Hepatocyte (in vitro differentiated cells): ENCODE measurements around the gene SLC17A8.

Experiments
- EZH2phosphoT487 ChIP-seq: fragments of 200-600 bp; sonication (generic); IDR thresholded peaks from one replicate; pipeline ENCODE4 v1.6.1; 2018; ENCODE audit warnings: antibody characterized with exemption, mild to moderate bottlenecking, low read depth, moderate library complexity; ENCODE audit not compliant: unreplicated experiment, severe bottlenecking
- TF ChIP-seq, protein P1 (sequence below): fragments of 200-600 bp; sonication (generic); IDR thresholded peaks from 2 replicates; pipeline ENCODE4 v1.5.1; 2016; ENCODE audit warnings: antibody characterized with exemption, mild to moderate bottlenecking; ENCODE audit not compliant: poor library complexity

GRCh38 chr12:100404769-100405407 lies 48.0 kb downstream of the SLC17A8 start:
- TF ChIP-seq, protein P1, sequence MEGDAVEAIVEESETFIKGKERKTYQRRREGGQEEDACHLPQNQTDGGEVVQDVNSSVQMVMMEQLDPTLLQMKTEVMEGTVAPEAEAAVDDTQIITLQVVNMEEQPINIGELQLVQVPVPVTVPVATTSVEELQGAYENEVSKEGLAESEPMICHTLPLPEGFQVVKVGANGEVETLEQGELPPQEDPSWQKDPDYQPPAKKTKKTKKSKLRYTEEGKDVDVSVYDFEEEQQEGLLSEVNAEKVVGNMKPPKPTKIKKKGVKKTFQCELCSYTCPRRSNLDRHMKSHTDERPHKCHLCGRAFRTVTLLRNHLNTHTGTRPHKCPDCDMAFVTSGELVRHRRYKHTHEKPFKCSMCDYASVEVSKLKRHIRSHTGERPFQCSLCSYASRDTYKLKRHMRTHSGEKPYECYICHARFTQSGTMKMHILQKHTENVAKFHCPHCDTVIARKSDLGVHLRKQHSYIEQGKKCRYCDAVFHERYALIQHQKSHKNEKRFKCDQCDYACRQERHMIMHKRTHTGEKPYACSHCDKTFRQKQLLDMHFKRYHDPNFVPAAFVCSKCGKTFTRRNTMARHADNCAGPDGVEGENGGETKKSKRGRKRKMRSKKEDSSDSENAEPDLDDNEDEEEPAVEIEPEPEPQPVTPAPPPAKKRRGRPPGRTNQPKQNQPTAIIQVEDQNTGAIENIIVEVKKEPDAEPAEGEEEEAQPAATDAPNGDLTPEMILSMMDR, result peak; percentile 41
- no peak for TF ChIP-seq EZH2phosphoT487
